Type B pancreatic cell (in vitro differentiated cells): ENCODE results near the gene USP35. TPM values are rescaled to one million over a fixed set of nuclear protein-coding genes. Genes with fewer than 3 reads are reported as not detected.
A peak's percentile ranks its signal among the peaks of the same experiment; 100 is the strongest.
"Not testable (repeated sequence)": the region's sequence is repeated elsewhere in the genome, so short reads cannot be mapped to it uniquely, and the experiment has no call there.

Source experiments
- DNase-seq: peaks from one replicate; pipeline ENCODE4 v3.0.0; 2021; ENCODE audit warnings: mixed read lengths; ENCODE audit not compliant: unreplicated experiment; ENCODE audit errors: extremely low spot score
- H3K27ac Mint-ChIP-seq: 2 replicates; pipeline ENCODE4 v1.8.0; 2021; ENCODE audit warnings: mild to moderate bottlenecking, mixed read lengths
- H3K27me3 Mint-ChIP-seq: 2 replicates; pipeline ENCODE4 v1.8.0; 2021; ENCODE audit warnings: mixed read lengths
- H3K36me3 Mint-ChIP-seq: 2 replicates; pipeline ENCODE4 v1.8.0; 2021; ENCODE audit warnings: mixed read lengths
- H3K4me1 Mint-ChIP-seq: one replicate; pipeline ENCODE4 v1.8.0; 2021; ENCODE audit warnings: mixed read lengths; ENCODE audit not compliant: unreplicated experiment
- H3K4me3 Mint-ChIP-seq: 2 replicates; pipeline ENCODE4 v1.8.0; 2021; ENCODE audit warnings: mild to moderate bottlenecking, mixed read lengths
- H3K9me3 Mint-ChIP-seq: 2 replicates; pipeline ENCODE4 v1.8.0; 2021; ENCODE audit warnings: mixed read lengths
- total RNA-seq: library from RNA; stranded (reverse); gene quantifications from 2 replicates; pipeline ENCODE4 v1.2.1, GENCODE V29; 2021; ENCODE audit warnings: low replicate concordance
- TF ChIP-seq, protein P1 (sequence below): fragments of 200-600 bp; sonication (generic); conservative IDR thresholded peaks from 2 replicates; pipeline ENCODE4 v1.5.0; 2021; ENCODE audit warnings: antibody characterized with exemption, mild to moderate bottlenecking

Gene USP35
- total RNA-seq, 1 donor from 2014 or later = 9.7 TPM

DNA sequence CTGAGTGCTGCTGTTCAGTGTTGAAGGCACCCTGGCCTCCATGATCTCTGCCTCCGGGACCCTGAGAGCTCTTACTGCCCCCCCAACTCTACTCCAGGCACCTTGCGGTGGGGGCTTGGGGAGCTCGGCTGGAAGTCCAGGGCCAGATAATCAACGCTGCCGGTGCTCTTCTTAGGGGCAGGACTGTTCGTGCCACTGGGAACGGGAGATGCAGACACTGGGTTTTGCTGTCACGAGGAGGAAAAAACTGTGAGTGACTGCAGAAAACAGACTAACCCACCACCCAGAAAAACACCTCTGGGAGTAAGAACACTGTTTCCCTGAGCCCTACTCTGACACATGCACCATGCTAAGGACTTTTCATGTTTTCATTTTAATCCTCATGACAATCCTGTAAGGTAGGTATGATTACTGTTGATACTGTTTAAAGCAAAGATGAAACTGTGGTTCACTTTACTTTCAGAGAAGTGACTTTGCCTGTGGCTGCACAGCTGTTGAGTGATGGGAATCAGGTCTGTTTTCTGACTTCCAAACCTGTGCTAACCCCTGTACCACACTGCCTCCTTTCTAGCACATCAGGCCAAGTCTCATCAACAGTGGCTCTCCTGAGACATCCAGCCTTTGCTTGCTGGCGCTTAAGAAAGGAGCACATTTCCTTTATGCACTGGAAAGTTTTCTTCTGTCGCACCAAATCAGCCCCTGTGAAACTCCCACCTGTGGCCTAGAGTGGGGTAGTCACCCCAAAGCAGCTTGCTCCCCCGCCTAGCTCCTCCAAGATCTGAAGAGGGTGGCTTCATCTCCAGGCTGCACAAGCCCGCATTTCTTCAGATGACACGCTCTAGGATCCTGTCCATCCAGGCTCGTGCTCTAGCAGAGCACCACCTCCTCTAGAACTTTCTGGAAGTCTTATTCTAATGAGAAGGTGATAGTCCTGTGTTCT is 31.8 kb downstream of the USP35 start:
- H3K36me3 Mint-ChIP-seq = peaks cover 42% of the 10 kb centered on the region
- no peaks in the 10 kb centered on the region for H3K4me1 Mint-ChIP-seq
- no peaks in the 10 kb centered on the region for H3K27me3 Mint-ChIP-seq
- TF ChIP-seq, protein P1, sequence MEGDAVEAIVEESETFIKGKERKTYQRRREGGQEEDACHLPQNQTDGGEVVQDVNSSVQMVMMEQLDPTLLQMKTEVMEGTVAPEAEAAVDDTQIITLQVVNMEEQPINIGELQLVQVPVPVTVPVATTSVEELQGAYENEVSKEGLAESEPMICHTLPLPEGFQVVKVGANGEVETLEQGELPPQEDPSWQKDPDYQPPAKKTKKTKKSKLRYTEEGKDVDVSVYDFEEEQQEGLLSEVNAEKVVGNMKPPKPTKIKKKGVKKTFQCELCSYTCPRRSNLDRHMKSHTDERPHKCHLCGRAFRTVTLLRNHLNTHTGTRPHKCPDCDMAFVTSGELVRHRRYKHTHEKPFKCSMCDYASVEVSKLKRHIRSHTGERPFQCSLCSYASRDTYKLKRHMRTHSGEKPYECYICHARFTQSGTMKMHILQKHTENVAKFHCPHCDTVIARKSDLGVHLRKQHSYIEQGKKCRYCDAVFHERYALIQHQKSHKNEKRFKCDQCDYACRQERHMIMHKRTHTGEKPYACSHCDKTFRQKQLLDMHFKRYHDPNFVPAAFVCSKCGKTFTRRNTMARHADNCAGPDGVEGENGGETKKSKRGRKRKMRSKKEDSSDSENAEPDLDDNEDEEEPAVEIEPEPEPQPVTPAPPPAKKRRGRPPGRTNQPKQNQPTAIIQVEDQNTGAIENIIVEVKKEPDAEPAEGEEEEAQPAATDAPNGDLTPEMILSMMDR = no peak
- H3K27ac Mint-ChIP-seq = no peak overlapping the region
- peak; percentile 20 for DNase-seq
- H3K9me3 Mint-ChIP-seq = no peaks in the 10 kb centered on the region
- H3K4me3 Mint-ChIP-seq = no peak overlapping the region

DNA sequence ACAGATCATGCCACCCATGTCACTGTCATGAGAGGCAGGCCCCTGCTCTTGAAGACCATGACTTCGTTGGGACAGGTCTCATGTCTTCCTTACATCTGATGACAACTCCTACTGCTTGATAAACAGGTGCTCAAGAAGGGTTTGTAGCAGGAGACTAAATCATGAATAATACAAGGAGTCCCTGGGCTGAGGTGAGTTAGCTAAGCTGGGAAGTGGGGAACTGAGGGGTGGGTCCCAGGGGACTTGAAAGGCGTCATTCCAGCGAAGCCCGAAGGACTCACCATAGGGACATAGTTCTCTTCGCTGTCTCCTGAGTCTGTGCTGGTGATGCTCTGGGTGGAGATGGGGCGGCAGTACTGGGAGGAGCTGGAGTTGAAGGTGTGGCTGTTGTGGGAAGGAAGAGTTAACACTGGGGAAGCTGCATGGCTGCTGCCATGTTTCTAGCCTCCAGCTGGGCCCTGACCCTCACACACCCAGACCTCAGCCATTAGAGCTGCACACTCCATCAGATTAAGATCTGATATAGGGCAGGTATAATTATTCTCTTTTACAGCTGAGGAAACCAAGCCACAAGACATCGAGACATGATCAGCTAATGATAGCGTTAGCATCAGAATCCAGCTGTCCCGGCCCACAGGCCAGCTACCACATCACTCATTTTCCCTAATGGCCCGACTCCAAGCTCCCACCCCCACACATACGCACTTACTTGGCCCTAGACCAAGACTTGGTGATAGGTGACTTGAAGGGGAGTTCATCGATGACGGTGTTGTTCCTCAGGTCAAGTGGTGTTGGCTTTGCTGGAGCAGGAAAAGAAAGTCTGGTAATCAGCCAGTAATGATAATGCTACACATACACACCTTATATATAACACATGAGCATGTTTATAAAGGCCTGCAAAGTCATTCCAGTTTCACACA is 32.9 kb downstream of the USP35 start:
- Mint-ChIP-seq H3K4me3 (no peak overlapping the region), H3K36me3 (peaks cover 42% of the 10 kb centered on the region), H3K27ac (no peak overlapping the region), H3K9me3 (no peaks in the 10 kb centered on the region), H3K27me3 (no peaks in the 10 kb centered on the region), H3K4me1 (no peaks in the 10 kb centered on the region)
- TF ChIP-seq, protein P1 = no peak
- DNase-seq = peak; percentile 20

- not testable (repeated sequence) for H3K4me3 Mint-ChIP-seq, H3K27ac Mint-ChIP-seq, H3K4me1 Mint-ChIP-seq, H3K9me3 Mint-ChIP-seq, H3K27me3 Mint-ChIP-seq
- DNase-seq = peak; percentile 16
- H3K36me3 Mint-ChIP-seq = peaks cover 34% of the 10 kb centered on the region
Observed at GRCh38 chr11:78222726-78223125, 34.0 kb downstream of the USP35 start.

DNA sequence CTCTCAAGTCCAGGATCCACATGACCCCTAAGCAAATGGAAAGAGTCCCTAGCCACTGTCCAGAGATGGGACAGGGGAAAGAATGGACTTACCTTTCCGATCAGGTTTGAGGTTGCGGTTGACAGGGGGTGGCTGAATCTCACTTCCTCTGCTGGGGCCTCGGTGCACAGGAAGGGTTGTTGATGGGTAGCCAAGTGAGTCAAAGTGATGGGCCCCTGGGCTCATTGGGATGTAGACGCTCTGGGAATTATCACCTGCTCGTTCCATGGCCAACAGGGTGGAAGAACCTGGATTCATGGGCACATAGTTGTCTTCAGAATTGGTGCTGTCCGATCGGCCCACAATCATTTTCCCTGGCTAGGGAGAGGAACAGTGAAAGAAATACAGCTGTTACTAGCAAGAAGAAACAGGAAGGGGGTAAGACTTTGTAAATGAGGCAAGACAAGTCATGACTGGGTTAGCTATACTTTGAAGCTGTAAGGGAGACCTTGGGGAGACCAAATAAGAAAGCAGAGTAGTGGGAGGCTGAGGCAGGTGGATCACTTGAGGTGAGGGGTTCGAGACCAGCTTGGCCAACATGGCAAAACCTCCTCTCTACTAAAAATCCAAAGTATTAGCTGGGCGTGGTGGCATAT is 34.7 kb downstream of the USP35 start:
- Mint-ChIP-seq H3K4me3 (no peak overlapping the region), H3K36me3 (peaks cover 31% of the 10 kb centered on the region), H3K9me3 (no peaks in the 10 kb centered on the region), H3K27ac (no peak overlapping the region), H3K4me1 (no peaks in the 10 kb centered on the region), H3K27me3 (no peaks in the 10 kb centered on the region)
- TF ChIP-seq, protein P1 = no peak
- DNase-seq = no peak

GRCh38 chr11:78224506-78224905 is 35.8 kb downstream of the USP35 start:
- no peak overlapping the region for H3K4me3 Mint-ChIP-seq
- peaks cover 5% of the 10 kb centered on the region for H3K4me1 Mint-ChIP-seq
- no peaks in the 10 kb centered on the region for H3K9me3 Mint-ChIP-seq
- peaks cover 27% of the 10 kb centered on the region for H3K36me3 Mint-ChIP-seq
- DNase-seq = no peak
- H3K27me3 Mint-ChIP-seq = no peaks in the 10 kb centered on the region
- TF ChIP-seq, protein P1 = no peak
- H3K27ac Mint-ChIP-seq = no peak overlapping the region
